Endodermal cell (in vitro differentiated cells): ENCODE results near the gene PRPH. TPM values are rescaled to one million over a fixed set of nuclear protein-coding genes. Genes with fewer than 3 reads are reported as not detected.
"Not testable (repeated sequence)": the region's sequence is repeated elsewhere in the genome, so short reads cannot be mapped to it uniquely, and the experiment has no call there.

Experiments used
- DNase-seq: peaks from one replicate; pipeline ENCODE4 v3.0.0-alpha.2; 2017
- H3K27ac ChIP-seq: 2 replicates; pipeline ENCODE4 v1.5.1; 2013; ENCODE audit warnings: mild to moderate bottlenecking, low read depth, low read length, moderate library complexity
- H3K27me3 ChIP-seq: 2 replicates; pipeline ENCODE4 v1.6.1; 2013; ENCODE audit warnings: mild to moderate bottlenecking, low read length, moderate library complexity; ENCODE audit not compliant: insufficient read depth, control insufficient read depth, poor library complexity, severe bottlenecking
- H3K36me3 ChIP-seq: 2 replicates; pipeline ENCODE4 v1.7.0; 2013; ENCODE audit warnings: mild to moderate bottlenecking, low read length, moderate library complexity; ENCODE audit not compliant: control insufficient read depth, insufficient read depth
- H3K4me1 ChIP-seq: one replicate; pipeline ENCODE4 v1.7.0; 2013; ENCODE audit warnings: low read length; ENCODE audit not compliant: control insufficient read depth, insufficient read depth
- H3K4me3 ChIP-seq: 2 replicates; pipeline ENCODE4 v1.5.1; 2013; ENCODE audit warnings: mild to moderate bottlenecking, low read length, moderate library complexity
- H3K9ac ChIP-seq: 2 replicates; pipeline ENCODE4 v1.6.1; 2013; ENCODE audit warnings: mild to moderate bottlenecking, low read length, moderate library complexity; ENCODE audit not compliant: poor library complexity, severe bottlenecking; ENCODE audit errors: extremely low read depth
- H3K9me3 ChIP-seq: 2 replicates; pipeline ENCODE4 v1.6.1; 2013; ENCODE audit warnings: mild to moderate bottlenecking, low read length, moderate library complexity; ENCODE audit not compliant: control insufficient read depth
- H3K27ac Mint-ChIP-seq: 2 replicates; pipeline ENCODE4 v1.8.0; 2020; ENCODE audit warnings: mixed read lengths
- H3K27me3 Mint-ChIP-seq: 2 replicates; pipeline ENCODE4 v1.8.0; 2021; ENCODE audit warnings: mild to moderate bottlenecking, mixed read lengths; ENCODE audit not compliant: insufficient read depth
- H3K36me3 Mint-ChIP-seq: 2 replicates; pipeline ENCODE4 v1.8.0; 2020; ENCODE audit warnings: low read depth, mixed read lengths
- H3K4me1 Mint-ChIP-seq: 2 replicates; pipeline ENCODE4 v1.8.0; 2020; ENCODE audit warnings: mixed read lengths
- H3K4me3 Mint-ChIP-seq: 2 replicates; pipeline ENCODE4 v1.8.0; 2020; ENCODE audit warnings: mild to moderate bottlenecking, moderate library complexity, mixed read lengths
- H3K9me3 Mint-ChIP-seq: 2 replicates; pipeline ENCODE4 v1.8.0; 2020; ENCODE audit warnings: mild to moderate bottlenecking, mixed read lengths
- CTCF ChIP-seq: fragments of 200-600 bp; sonication (generic); conservative IDR thresholded peaks from 2 replicates; pipeline ENCODE4 v1.5.0; 2021; ENCODE audit warnings: antibody characterized with exemption, mild to moderate bottlenecking
- WGBS, 2 experiments: methylation state at CpG; one replicate each; pipeline versions ENCODE4 v1.1.5 to v1.1.7; 2013; ENCODE audit warnings: missing lambda C conversion rate in 2 of 2, mixed read lengths in 1 of 2; ENCODE audit not compliant: insufficient coverage in 1 of 2, insufficient read length in 1 of 2; 5-methylcytosine and 5-hydroxymethylcytosine counted together
- total RNA-seq, 2 donors: library from RNA; stranded (reverse); fragmentation: NEBNext Ultra II Directional in 1 of 2; extraction: Animal tissue kit (Norgen Biotek cat#: 25700) in 1 of 2; gene quantifications; 2 replicates in 1 of 2; 3 replicates in 1 of 2; pipeline ENCODE4 v1.2.1, GENCODE V29; 2021

PRPH gene
- total RNA-seq, 2 donors from 2014 or later, result 0.42 to 0.51 TPM

GRCh38 chr12:49309386-49309785 is 14.4 kb downstream of the PRPH start:
- Histone ChIP-seq H3K36me3 (no peaks in the 10 kb centered on the region), H3K9ac (no peak overlapping the region), H3K4me1 (no peaks in the 10 kb centered on the region), H3K27ac (no peak overlapping the region), H3K9me3 (no peaks in the 10 kb centered on the region), H3K27me3 (no peaks in the 10 kb centered on the region), H3K4me3 (no peak overlapping the region)
- 92 to 94% methylated on average over 3 to 7 of the region's 7 CpGs for WGBS, 2 experiments
- TF ChIP-seq CTCF, result no peak
- Mint-ChIP-seq H3K4me3 (no peak overlapping the region), H3K4me1 (no peaks in the 10 kb centered on the region), H3K9me3 (no peaks in the 10 kb centered on the region), H3K36me3 (no peaks in the 10 kb centered on the region), H3K27me3 (peaks cover 47% of the 10 kb centered on the region), H3K27ac (no peak overlapping the region)
- no peak for DNase-seq

- H3K27ac Mint-ChIP-seq, DNase-seq, H3K4me1 ChIP-seq, H3K9ac ChIP-seq, H3K36me3 Mint-ChIP-seq, H3K27me3 ChIP-seq, H3K4me3 ChIP-seq, H3K9me3 Mint-ChIP-seq, H3K4me1 Mint-ChIP-seq, H3K36me3 ChIP-seq, H3K4me3 Mint-ChIP-seq, H3K9me3 ChIP-seq, H3K27ac ChIP-seq: not testable (repeated sequence)
- H3K27me3 Mint-ChIP-seq, result peaks cover 45% of the 10 kb centered on the region
- no CpG with 5 or more reads among the region's 3 CpGs for WGBS, 2 experiments
Observed at GRCh38 chr12:49310451-49311000, 15.6 kb downstream of the PRPH start.

- no peak overlapping the region for H3K4me3 Mint-ChIP-seq
- H3K4me1 Mint-ChIP-seq, result no peaks in the 10 kb centered on the region
- no peak overlapping the region for H3K9ac ChIP-seq
- TF ChIP-seq CTCF, result no peak
- H3K36me3 Mint-ChIP-seq, result no peaks in the 10 kb centered on the region
- no peaks in the 10 kb centered on the region for H3K9me3 ChIP-seq
- H3K27ac ChIP-seq, result no peak overlapping the region
- no peak overlapping the region for H3K4me3 ChIP-seq
- peaks cover 11% of the 10 kb centered on the region for H3K27me3 ChIP-seq
- no peak for DNase-seq
- no peak overlapping the region for H3K27ac Mint-ChIP-seq
- no peaks in the 10 kb centered on the region for H3K4me1 ChIP-seq
- H3K27me3 Mint-ChIP-seq, result peaks cover 31% of the 10 kb centered on the region
- H3K9me3 Mint-ChIP-seq, result no peaks in the 10 kb centered on the region
- H3K36me3 ChIP-seq, result no peaks in the 10 kb centered on the region
- 94% methylated on average over 1 of the region's 1 CpG; no CpG with 5 or more reads in 1 of the 2 experiments for WGBS, 2 experiments
Observed at GRCh38 chr12:49314811-49315210, 19.9 kb downstream of the PRPH start.

- H3K27me3 ChIP-seq, result peaks cover 14% of the 10 kb centered on the region
- WGBS, 2 experiments, result 90 to 91% methylated on average over 2 to 8 of the region's 10 CpGs
- not testable (repeated sequence) for H3K4me3 Mint-ChIP-seq, H3K27ac ChIP-seq, H3K9ac ChIP-seq, DNase-seq, H3K9me3 Mint-ChIP-seq, H3K9me3 ChIP-seq, H3K4me1 ChIP-seq, H3K4me3 ChIP-seq, H3K4me1 Mint-ChIP-seq, H3K36me3 ChIP-seq, H3K27ac Mint-ChIP-seq, H3K36me3 Mint-ChIP-seq
- H3K27me3 Mint-ChIP-seq, result peaks cover 25% of the 10 kb centered on the region
Observed at GRCh38 chr12:49317118-49317517, 22.2 kb downstream of the PRPH start.

- H3K27ac ChIP-seq, H3K36me3 Mint-ChIP-seq, H3K4me3 Mint-ChIP-seq, H3K36me3 ChIP-seq, H3K9ac ChIP-seq, H3K4me1 ChIP-seq, H3K9me3 ChIP-seq, DNase-seq, H3K9me3 Mint-ChIP-seq, H3K4me3 ChIP-seq, H3K27ac Mint-ChIP-seq: not testable (repeated sequence)
- WGBS, 2 experiments, result 89 to 95% methylated on average over 8 to 9 of the region's 9 CpGs
- H3K4me1 Mint-ChIP-seq, result peaks cover 12% of the 10 kb centered on the region
- peaks cover 14% of the 10 kb centered on the region for H3K27me3 Mint-ChIP-seq
- peaks cover 14% of the 10 kb centered on the region for H3K27me3 ChIP-seq
Observed at GRCh38 chr12:49320411-49321103, 25.6 kb downstream of the PRPH start.
